ENCODE data around the gene SP1.

Gene SP1

GRCh38 chr12:53336181-53336681 lies 43.7 kb upstream of the SP1 start, which contains the start of gene SP7:
SP7 (minus strand) TSS chr12:53336354; CDS start chr12:53335646, 708 bp downstream.
- TF ChIP-seq CTCF (IDR thresholded peaks at IDR 0.05; ENCODE audit: low read depth, low read length, missing control alignments): no peak
- no peak for DNase-seq (ENCODE audit: low read depth)
- no peak within 1 kb of the TSS for H3K4me3 ChIP-seq (ENCODE audit: low read depth, low read length)

- no peak for DNase-seq (ENCODE audit: low read depth)
Measured at GRCh38 chr12:53338017-53338416, 42.0 kb upstream of the SP1 start.

GRCh38 chr12:53338916-53339315 lies 41.1 kb upstream of the SP1 start:
- no peak overlapping the region for H3K4me3 ChIP-seq (ENCODE audit: low read depth, low read length)
- TF ChIP-seq CTCF (IDR thresholded peaks at IDR 0.05; ENCODE audit: low read depth, low read length, missing control alignments): no peak
- no peak for DNase-seq (ENCODE audit: low read depth)

More at GRCh38 chr12:53338017-53338416, 42.0 kb upstream of the SP1 start:
- TF ChIP-seq CTCF (IDR thresholded peaks at IDR 0.05; ENCODE audit: low read depth, low read length, missing control alignments): no peak
- H3K4me3 ChIP-seq (ENCODE audit: low read depth, low read length): no peak overlapping the region

- TF ChIP-seq CTCF (IDR thresholded peaks at IDR 0.05; ENCODE audit: low read depth, low read length, missing control alignments): no peak
- H3K4me3 ChIP-seq (ENCODE audit: low read depth, low read length): no peak overlapping the region
- DNase-seq (ENCODE audit: low read depth): no peak
Measured at GRCh38 chr12:53340398-53340797, 39.6 kb upstream of the SP1 start.

- TF ChIP-seq CTCF (IDR thresholded peaks at IDR 0.05; ENCODE audit: low read depth, low read length, missing control alignments): no peak
- H3K4me3 ChIP-seq (ENCODE audit: low read depth, low read length): no peak overlapping the region
- DNase-seq (ENCODE audit: low read depth): no peak
Measured at GRCh38 chr12:53343449-53343848, 36.5 kb upstream of the SP1 start.

GRCh38 chr12:53343969-53344368 lies 36.0 kb upstream of the SP1 start:
- DNase-seq (ENCODE audit: low read depth): no peak
- TF ChIP-seq CTCF (IDR thresholded peaks at IDR 0.05; ENCODE audit: low read depth, low read length, missing control alignments): no peak
- H3K4me3 ChIP-seq (ENCODE audit: low read depth, low read length): no peak overlapping the region

GRCh38 chr12:53344487-53344823 lies 35.5 kb upstream of the SP1 start:
- no peak overlapping the region for H3K4me3 ChIP-seq (ENCODE audit: low read depth, low read length)
- TF ChIP-seq CTCF (IDR thresholded peaks at IDR 0.05; ENCODE audit: low read depth, low read length, missing control alignments): no peak
- no peak for DNase-seq (ENCODE audit: low read depth)
